NCI-H748 (cell line): ENCODE data around the gene SLC25A24.
"Not testable (repeated sequence)": the region's sequence is repeated elsewhere in the genome, so short reads cannot be mapped to it uniquely, and the experiment has no call there.

Experiments used
- DNase-seq: peaks from one replicate; lab custom pipeline; 2025; ENCODE audit not compliant: unreplicated experiment; lab: John Stamatoyannopoulos, UW

The SLC25A24 gene

DNA sequence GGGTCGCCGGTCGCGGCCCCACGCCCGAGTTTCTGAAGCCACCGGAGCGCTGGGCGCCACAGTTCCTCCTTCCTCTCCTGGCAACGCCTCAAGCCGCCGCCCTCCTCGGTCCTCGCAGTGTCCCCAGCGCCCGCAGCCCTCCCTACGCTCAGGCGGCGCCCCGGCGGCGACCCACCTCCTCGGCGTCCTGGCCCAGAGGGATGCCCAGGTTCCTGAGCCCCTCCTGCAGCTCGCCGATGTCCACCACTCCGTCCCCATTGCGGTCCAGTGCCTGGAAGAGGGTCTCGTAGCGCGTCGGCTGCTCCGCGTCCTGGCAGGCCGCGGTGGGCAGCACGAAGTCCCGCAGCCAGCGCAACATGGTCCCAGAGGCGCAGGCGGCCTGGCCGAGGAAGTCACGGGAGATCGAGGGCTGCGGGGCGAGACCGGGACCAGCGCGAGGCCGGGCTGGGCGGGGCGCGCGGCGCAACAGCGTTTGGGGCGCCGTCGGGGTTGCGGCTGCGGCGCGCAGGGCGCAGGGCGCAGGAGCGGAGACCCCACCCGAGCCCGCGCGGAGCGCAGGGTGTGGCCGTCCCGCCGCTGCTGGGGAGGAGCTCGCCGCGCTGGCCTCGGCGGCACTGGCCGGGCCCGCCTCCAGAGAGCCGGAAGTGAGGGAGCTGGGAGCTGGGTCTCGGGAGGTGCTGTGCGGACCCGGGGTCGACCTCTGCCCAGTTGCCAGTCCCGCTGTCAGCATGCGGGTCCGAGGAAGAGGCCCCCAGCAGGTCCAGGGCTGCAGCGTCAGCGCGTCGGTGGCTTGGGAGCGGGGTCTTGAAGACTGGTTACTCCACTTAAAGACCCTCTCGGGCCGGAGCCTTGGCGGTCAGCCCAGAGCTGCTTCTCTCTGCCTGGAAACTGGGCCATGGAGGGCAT lies at the start of gene SLC25A24:
TSS of gene SLC25A24 (minus strand) at position 563 of the 906 bp plus-strand sequence. CDS start at position 358, 205 bp downstream.
- DNase-seq, result peak; percentile 87

DNA sequence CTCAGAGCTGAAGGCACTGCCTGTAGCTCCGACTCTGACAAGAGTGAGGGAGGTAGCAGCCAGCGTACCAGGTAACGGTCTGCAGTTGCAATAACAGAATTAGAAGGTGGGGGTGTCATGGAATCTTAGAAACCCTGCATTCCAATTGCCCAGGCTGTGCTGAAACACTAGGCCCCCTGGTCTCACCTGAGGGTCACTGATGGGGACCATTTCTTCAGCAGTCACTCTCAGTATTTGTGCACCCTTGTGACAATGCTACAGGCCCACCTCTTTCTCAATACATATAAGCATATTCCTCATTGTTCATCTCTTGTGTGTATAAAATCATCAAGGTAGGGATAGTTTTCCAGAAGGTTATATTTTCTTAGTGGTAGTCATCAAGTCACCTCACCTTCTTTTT lies 43.8 kb upstream of the SLC25A24 start, which contains the start of gene NBPF4:
TSS of gene NBPF4 (minus strand) at position 101 of the 400 bp plus-strand sequence. CDS start 315 bp downstream, outside the sequence.
- not testable (repeated sequence) for DNase-seq

DNA sequence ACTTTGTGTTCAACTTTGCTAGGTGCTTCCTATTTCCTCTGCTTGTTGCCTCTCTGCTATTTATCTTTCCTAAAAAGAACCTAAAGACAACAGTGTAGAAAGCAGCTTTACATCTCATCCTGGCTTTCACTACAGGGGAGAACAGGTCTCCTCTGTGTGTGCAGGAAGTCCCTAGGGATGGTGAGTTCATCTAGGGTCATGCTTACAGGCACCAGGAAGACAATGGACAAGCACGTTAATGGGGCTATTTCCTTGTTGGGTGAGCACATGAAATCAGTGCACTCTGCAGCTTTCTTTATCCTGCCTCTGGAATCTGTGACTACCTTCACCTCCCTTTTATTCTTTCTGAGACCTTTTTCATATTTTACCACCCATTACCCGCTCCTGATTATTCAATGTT lies 39.3 kb upstream of the SLC25A24 start:
- DNase-seq, result not testable (repeated sequence)

DNA sequence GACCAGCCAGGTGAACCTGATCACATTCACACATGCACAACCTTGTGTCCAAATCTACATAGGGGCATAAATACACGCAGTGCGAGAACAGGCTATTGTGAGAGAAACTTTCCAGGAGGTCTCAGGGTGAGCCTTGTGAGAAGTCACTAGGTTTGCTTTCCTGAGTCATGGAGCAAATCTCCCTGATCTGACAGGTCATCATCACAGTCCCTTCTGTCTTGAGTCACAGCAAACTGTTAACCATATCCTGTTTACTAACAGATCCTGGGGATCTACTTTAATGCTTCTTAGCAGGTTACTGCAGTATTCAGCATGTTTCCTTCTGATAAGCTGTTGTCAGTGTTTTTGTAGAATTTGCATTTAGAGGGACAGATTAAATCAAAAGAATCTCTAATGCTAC lies 35.2 kb upstream of the SLC25A24 start:
- DNase-seq, result not testable (repeated sequence)

DNA sequence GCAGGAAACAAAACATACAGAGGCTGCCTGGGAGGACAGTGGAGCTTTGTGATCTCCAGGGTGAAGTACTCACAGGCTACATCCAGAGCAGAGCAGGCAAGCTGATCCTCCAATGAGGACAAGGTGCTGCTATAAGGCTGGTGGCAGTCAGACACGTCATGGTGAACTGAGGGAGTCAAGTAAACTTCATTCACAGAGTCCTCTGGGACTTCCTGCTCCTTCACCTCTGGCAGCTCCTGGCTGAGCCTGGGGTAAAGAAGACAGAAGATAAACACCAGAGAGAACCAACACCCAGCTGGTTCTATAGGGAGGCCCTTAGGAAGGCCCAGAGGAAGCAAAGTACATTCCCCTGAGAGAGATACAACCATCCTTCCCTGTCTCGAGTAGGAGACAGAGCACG lies 32.0 kb upstream of the SLC25A24 start:
- not testable (repeated sequence) for DNase-seq

DNA sequence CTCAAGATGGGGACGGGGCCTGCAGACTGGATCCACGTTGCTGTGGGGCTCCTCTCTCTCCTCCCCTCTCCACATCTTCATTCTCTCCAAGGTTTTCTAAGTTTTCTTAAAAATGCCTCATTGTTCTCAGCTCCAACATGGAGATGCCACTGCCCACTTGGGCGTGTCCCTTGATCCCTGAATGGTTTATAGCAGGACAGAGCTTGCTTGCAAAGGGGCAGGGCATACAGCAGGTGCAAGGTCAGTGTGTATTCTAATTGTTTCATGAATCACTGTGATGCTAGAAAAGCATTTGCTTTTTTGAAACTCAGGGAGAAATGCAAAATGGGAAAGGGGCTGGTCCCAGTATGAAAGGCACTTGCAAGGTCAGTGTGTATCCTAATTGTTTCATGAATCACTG lies 29.8 kb upstream of the SLC25A24 start:
- DNase-seq, result not testable (repeated sequence)

DNA sequence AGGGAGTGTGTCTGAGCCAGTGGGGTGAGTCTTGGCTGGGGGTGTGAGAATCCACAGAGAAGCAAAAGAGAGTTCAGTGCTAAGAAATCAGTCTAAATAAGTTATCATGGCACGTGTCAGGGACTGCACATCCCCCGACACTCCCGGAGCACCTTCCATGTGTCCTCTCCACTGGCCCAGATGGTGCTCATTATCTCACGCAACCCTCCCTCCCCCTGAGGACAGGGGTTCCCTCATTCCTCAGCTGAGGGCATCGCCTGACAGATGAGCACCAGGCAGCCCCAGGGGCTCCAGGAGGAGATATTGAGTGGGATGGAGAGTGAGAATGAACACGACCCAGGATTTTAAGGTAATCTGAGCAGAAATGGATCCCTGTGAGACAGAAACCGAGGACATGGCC lies 27.6 kb upstream of the SLC25A24 start:
- DNase-seq, result not testable (repeated sequence)

DNA sequence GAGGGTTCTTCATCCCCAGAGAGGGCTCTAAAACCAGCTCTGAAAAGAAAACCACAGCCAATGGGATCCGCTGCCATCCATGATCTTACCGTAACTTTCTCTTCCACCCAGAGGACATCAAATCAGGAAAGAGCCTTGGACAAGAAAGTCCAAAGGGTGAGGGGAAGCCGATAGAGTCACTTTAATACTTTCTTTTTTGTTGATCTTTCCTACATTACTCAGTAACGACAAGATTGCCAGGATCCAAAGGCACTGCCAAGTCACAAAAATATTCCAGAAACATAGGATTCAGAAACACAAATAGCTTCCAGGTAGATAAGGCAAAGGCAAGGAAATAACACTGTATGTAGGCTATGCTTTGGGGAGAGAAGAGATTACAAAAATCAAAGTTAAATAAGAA lies 26.7 kb upstream of the SLC25A24 start:
- DNase-seq, result not testable (repeated sequence)

DNA sequence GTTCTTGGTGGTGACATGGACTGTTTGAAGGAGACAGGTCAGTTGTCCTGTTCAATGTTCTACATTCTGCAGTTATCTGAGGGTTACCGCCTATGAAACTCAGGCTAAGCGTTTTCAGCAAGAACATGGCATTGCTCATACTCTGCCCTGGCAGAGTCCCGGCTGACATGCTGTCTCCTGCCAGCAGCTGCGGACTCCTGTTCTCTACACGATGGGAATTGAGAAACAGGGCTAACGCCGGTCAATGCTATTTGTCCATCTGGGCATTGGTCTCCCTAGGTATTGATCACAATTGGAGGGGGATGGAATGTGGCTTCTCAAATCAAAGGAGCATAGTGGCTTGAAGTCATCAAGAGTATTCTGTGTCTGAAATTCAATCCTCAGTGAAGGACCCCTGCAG lies 23.1 kb upstream of the SLC25A24 start:
- not testable (repeated sequence) for DNase-seq

DNA sequence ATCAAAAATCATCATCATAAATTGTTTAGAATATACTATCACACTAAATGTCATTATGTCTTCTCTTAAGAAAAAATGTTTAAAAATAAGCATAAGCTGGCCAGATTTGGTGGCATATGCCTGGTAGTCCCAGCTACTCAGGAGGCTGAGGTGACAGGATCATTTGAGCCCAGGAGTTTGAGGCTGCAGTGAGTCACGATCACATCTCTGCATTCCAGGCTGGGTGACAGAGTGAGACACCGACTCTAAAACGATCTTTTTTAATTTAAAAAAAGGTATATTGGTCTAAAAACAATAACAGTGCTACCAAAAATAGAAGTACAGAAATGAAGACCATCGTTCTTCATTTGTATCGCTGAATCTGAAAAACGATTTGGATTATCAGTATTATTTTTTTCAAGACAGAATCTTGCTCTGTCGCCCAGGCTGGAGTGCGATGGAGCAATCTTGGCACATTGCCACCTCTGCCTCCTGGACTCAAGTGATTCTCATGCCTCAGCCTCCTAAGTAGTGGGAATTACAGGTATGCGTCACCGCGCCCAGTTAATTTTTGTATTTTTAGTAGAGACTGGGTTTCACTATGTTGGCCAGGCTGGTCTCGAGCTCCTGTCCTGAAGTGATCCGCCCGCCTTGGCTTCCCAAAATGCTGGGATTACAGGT lies 17.5 kb upstream of the SLC25A24 start:
- DNase-seq, result not testable (repeated sequence)

DNA sequence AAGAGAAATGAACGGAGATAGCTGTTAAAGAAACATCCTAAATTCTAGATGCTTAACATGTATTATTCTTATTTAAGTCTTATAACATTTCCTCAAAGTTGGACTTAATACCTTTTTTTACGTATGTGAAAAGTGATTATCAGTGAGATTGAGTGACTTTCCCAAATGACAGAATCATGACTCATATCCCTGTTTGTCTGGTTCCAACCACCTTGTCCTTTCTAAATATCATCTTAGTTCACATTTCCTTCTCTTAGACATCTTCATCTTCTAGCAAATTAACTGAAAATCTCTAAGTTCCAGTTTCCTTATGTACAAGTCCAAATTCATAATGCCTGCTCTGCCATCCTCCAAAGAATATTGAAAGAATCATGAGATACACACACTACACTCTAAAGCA lies 16.9 kb upstream of the SLC25A24 start:
- not testable (repeated sequence) for DNase-seq

DNA sequence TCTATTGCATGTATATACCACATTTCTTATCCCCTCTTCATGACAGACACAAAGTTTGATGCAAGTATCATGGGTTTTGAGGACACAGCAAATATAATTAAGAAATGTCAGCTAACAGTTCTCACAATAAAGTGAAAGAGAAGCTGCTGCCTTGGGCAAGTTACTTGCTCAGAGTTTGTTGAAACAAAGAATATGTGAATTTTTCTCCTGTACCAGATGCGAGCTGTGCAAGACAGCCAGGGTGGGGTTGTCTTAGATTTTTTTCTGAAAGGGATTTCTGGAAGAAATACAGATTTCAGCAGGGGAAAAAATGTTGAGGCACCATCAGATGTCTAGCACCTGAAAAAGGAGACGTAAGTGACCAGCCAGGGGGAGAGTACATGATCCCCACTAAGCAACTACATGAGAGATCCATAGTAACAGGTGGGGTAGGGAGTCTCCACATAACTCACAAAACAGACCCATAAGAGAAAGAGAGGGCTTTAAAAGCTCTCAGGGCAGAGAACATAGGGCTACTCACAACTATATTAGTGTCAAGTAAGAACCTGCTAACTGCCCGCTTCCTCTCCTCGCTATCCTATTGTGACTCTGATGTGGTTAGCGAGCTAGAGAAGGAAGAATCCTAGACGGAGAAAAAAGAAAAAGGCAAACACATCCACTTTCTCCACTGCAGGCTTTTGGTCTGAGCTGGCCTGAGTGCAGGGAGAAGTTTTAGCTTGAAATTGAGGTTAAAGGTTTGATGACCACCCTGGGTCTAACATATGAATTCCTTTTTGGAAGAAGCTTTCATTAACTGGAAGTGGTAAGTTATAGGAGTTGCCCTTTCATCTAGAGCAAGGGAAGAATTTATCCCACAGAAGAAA lies 16.1 kb upstream of the SLC25A24 start:
- not testable (repeated sequence) for DNase-seq

DNA sequence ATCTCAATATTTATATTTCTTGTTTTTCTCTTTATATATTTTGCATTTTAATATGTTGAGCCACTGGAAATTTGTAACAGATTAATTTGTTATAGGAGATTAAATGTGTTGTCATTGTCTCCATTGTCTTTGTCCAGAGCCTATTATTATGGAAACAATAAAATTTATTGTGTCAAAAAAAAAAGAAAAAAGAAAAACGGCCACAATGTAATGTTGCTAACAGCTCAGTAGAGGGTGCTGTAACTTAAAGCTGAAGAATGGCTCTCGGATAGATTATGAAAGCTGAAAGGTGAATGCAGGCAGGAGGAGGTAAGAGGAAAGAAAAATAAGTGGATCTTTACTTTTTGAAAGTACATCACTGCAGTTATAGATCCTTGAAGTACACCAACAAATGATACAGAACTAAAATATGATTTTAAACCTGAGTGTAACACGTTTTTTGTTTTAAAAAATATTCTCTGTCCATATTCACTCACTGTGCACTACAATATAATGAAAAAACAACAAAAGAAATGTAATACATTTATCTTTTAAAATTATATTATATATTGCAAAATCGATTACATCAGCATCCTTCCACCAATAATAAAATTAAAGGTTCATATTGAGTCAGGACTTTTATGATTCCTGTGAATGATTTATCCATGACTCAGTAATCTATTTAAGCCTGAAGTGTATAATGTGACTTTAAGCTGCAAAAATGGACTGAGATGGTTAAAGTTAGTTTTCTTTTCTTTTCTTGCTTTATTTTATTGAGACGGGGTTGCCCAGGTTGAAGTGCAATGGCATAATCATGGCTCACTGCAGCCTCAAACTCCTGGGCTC lies 14.7 kb upstream of the SLC25A24 start:
- peak; percentile 49 for DNase-seq

DNA sequence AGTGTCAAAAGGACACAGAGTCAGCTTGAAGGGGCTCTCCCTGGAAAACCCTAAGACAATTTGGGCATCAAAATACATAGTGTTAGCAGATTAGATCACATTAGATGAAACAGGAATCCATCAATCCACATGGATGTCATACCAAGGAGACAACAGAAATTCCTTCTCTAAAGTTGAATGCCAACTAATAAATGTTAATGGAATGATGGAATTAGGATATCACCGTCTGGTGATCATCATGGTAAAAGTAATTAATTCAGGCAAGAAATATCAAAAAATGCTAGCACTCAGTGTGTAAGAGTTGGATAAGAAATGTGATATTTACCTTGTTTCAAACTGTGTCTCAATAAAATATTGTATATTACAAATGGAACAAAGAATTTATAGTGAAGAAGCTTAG lies 10.9 kb upstream of the SLC25A24 start:
- DNase-seq, result no peak

DNA sequence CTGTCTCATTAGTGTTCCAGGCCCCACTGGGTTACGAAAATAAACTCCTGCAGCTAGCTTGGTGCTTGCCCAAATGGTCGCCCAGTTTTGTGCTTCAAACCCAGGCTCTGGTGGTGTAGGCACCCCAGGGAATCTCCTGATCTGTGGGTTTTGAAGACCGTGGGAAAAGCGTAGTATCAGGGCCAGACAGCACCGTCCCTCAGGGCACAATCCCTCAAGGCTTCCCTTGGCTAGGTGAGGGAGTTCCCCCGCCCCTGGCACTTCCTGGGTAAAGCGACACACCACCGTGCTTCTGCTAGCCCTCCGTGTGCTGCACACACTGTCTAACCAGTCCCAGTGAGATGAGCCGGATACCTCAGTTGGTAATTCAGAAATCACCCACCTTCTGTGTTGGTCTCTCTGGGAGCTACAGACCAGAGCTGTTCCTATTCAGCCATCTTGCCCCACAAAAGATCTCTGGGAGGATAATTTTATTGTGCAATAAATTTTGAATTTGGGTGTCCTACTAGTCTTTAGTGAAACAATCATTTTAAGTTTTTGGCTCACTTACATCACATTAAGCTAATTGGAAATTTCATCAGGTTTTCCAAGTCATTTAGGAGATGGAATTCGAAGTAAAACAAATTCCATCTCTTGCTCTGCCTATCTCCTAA lies 9.4 kb upstream of the SLC25A24 start:
- no peak for DNase-seq

DNA sequence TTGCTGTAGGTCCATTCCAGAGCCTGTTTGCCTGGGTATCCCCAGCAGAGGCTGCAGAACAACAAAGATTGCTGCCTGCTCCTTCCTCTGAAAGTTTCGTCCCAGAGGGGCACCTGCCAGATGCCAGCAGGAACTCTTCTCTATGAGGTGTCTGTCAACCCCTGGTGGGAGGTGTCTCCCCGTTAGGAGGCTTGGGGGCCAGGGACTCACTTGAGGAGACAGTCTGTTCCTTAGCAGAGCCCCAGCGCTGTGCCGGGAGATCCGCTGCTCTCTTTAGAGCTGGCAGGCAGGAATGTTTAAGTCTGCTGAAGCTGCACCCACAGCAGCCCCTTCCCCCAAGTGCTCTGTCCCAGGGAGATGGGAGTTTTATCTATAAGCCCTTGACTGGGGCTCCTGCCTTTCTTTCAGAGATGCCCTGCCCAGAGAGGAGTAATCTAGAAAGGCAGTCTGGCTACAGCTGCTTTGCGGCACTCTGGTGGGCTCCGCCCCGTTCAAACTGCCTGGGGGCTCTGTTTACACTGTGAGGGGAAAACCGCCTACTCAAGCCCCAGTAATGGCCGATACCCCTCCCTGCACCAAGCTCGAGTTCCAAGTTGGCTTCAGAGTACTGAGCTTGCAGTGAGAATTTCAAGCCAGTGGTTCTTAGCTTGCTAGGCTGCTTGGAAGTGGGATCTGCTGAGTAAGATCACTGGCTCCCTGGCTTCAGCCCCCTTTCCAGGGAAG lies 8.7 kb upstream of the SLC25A24 start:
- DNase-seq, result peak; percentile 60

DNA sequence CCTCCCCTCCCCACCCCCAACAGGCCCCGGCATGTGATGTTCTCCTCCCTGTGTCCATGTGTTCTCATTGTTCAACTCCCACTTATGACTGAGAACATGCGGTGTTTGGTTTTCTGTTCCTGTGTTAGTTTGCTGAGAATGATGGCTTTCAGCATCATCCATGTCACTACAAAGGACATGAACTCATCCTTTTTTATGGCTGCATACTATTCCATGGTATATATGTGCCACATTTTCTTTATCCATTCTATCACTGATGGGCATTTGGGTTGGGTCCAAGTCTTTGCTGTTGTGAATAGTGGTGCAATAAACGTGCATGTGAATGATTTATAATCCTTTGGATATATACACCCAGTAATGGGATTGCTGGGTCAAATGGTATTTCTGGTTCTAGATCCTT lies 3.4 kb upstream of the SLC25A24 start:
- not testable (repeated sequence) for DNase-seq

DNA sequence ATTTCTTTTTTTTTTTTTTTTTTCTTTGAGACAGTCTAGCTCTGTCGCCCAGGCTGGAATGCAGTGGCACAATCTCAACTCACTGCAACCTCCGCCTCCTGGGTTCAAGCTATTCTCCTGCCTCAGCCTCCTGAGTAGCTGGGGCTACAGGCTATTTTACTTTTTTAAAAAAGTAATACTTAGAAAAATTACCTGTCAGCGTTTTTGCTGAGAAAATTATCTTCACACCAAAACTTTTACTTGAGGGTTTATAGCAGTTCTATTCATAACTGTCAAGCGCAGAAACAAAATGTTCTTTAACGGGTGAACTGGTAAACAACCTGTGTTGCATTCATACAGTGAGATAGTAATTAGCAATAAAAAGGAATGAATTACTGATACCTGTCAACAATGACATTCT lies 1.5 kb upstream of the SLC25A24 start:
- no peak for DNase-seq

DNA sequence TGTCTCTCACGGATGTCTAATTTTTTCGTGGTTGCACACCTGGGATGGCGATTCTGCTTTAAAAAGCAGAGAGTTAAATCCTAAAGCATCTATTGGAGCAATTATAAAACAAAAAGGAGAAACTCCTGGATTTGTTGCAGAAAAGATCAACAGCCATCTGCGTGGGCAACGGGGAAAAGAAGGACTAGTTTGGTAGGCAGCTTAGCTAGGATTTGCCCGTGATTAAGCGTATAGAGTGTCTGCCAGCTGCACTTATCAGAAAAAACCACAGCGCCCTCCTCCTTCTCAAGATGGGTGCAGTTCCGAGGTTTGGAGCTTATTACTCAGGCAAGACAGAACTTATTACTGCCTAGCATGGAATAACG lies 526 bp upstream of the SLC25A24 start:
- peak; percentile 76 for DNase-seq
